Measurements from ENCODE around the gene IRF2BPL. TPM values are rescaled to one million over a fixed set of nuclear protein-coding genes. Genes with fewer than 3 reads are reported as not detected.

The IRF2BPL gene
- total RNA-seq, 1 donor from 2014 or later, result 4.8 TPM

- peak overlapping the region; percentile 79 for H3K4me2 ChIP-seq
- peak overlapping the region; percentile 52 for H2AFZ ChIP-seq (replicated peaks)
- Mint-ChIP-seq H3K27me3 (ENCODE audit: insufficient read depth, low read depth) (peaks cover 15% of the 10 kb centered on the region), H3K36me3 (no peaks in the 10 kb centered on the region), H3K4me1 (peaks cover 92% of the 10 kb centered on the region), H3K27ac (peak overlapping the region; percentile 99), H3K9me3 (no peaks in the 10 kb centered on the region), H3K4me3 (peak overlapping the region; percentile 83)
- peaks cover 65% of the 10 kb centered on the region for H3K4me1 ChIP-seq
- no peaks in the 10 kb centered on the region for H3K9me3 ChIP-seq (ENCODE audit: low read depth)
- H3K36me3 ChIP-seq, result no peaks in the 10 kb centered on the region
- no peaks in the 10 kb centered on the region for H3K79me2 ChIP-seq (ENCODE audit: low read depth)
- peak; percentile 83 for DNase-seq (ENCODE audit: low spot score)
- TF ChIP-seq CTCF (IDR thresholded peaks at IDR 0.05) (no peak), EZH2 (IDR thresholded peaks at IDR 0.05) (no peak), EZH2phosphoT487 (IDR thresholded peaks at IDR 0.05) (no peak)
- H3K9ac ChIP-seq, result no peak overlapping the region
- no peak overlapping the region for H3K27ac ChIP-seq
- peaks cover 45% of the 10 kb centered on the region for H3K27me3 ChIP-seq
- peak overlapping the region; percentile 45 for H3K4me3 ChIP-seq
- H4K20me1 ChIP-seq (ENCODE audit: low read depth), result no peaks in the 10 kb centered on the region
- peaks cover 24% of the 10 kb centered on the region for H3F3A ChIP-seq (ENCODE audit: low read depth)
Measured at GRCh38 chr14:77040059-77040740, 11.7 kb upstream of the IRF2BPL start.

DNA sequence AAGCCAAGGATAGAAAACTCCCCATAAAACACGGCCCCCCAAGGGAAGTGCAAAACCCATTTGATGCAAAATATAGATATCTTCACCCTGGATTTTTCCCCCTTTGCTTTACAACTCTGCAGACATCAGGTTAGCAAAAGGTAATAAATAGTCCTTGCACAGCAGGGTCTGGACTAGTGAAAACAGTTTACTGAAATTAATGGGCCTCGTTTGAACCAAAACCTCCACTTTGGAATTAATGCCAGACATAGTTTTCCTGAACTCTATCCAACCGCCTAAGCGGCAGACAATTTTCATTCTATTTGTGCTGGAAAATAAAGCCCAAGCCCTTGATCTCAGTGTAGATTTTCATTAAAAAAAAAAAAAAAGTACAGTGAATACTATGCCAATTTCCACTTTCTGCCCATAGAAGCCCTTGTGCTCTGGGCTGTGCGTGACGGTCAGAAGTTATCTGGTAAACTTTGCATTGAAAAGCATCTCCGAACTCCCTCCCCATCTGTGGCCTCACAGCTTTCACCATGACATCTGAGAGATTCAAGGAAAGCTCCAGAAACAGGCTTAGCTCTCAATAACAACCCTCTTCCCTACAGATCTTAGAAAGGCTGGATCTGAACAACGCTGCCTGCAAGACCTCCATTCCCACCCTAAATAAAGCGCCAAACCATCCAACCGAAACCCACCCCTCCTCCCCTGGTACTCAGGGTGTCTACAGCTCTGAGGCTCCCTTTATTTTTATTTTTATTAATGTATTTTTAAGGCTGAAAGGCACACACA lies 11.0 kb upstream of the IRF2BPL start:
- H3K27ac Mint-ChIP-seq, result peak overlapping the region; percentile 99
- Histone ChIP-seq H3K4me2 (peak overlapping the region; percentile 79), H3K27me3 (peaks cover 52% of the 10 kb centered on the region), H3K4me3 (peak overlapping the region; percentile 45), H3F3A (ENCODE audit: low read depth) (peaks cover 26% of the 10 kb centered on the region), H3K27ac (no peak overlapping the region), H3K79me2 (ENCODE audit: low read depth) (no peaks in the 10 kb centered on the region), H3K36me3 (no peaks in the 10 kb centered on the region), H3K9me3 (ENCODE audit: low read depth) (no peaks in the 10 kb centered on the region), H3K9ac (no peak overlapping the region), H4K20me1 (ENCODE audit: low read depth) (no peaks in the 10 kb centered on the region), H3K4me1 (peaks cover 58% of the 10 kb centered on the region), H2AFZ (replicated peaks) (peak overlapping the region; percentile 52)
- H3K27me3 Mint-ChIP-seq (ENCODE audit: insufficient read depth, low read depth), result peaks cover 15% of the 10 kb centered on the region
- peaks cover 87% of the 10 kb centered on the region for H3K4me1 Mint-ChIP-seq
- DNase-seq (ENCODE audit: low spot score), result no peak
- no peaks in the 10 kb centered on the region for H3K9me3 Mint-ChIP-seq
- TF ChIP-seq EZH2phosphoT487 (IDR thresholded peaks at IDR 0.05), result no peak
- TF ChIP-seq CTCF (IDR thresholded peaks at IDR 0.05), result no peak
- peak; percentile 28 for TF ChIP-seq EZH2 (IDR thresholded peaks at IDR 0.05)
- no peaks in the 10 kb centered on the region for H3K36me3 Mint-ChIP-seq
- H3K4me3 Mint-ChIP-seq, result peak overlapping the region; percentile 83

- no peaks in the 10 kb centered on the region for H3K36me3 ChIP-seq
- no peak overlapping the region for H3K27ac ChIP-seq
- no peaks in the 10 kb centered on the region for H4K20me1 ChIP-seq (ENCODE audit: low read depth)
- DNase-seq (ENCODE audit: low spot score), result no peak
- Mint-ChIP-seq H3K9me3 (no peaks in the 10 kb centered on the region), H3K27ac (peak overlapping the region; percentile 99), H3K27me3 (ENCODE audit: insufficient read depth, low read depth) (peaks cover 14% of the 10 kb centered on the region), H3K4me3 (peak overlapping the region; percentile 35), H3K36me3 (no peaks in the 10 kb centered on the region), H3K4me1 (peaks cover 85% of the 10 kb centered on the region)
- peaks cover 56% of the 10 kb centered on the region for H3K27me3 ChIP-seq
- H3K4me1 ChIP-seq, result peaks cover 44% of the 10 kb centered on the region
- H3K4me2 ChIP-seq, result peak overlapping the region; percentile 30
- TF ChIP-seq EZH2phosphoT487 (IDR thresholded peaks at IDR 0.05) (no peak), EZH2 (IDR thresholded peaks at IDR 0.05) (peak; percentile 11), CTCF (IDR thresholded peaks at IDR 0.05) (no peak)
- no peaks in the 10 kb centered on the region for H3K79me2 ChIP-seq (ENCODE audit: low read depth)
- H3K9me3 ChIP-seq (ENCODE audit: low read depth), result no peaks in the 10 kb centered on the region
- H3K4me3 ChIP-seq, result no peak overlapping the region
- H2AFZ ChIP-seq (replicated peaks), result no peak overlapping the region
- peaks cover 40% of the 10 kb centered on the region for H3F3A ChIP-seq (ENCODE audit: low read depth)
- no peak overlapping the region for H3K9ac ChIP-seq
Measured at GRCh38 chr14:77037938-77038568, 9.5 kb upstream of the IRF2BPL start.
